Measurements from ENCODE around the gene HDAC4.

The HDAC4 gene

GRCh38 chr2:239263231-239263630, 137.6 kb downstream of the HDAC4 start:
- no peak for DNase-seq

GRCh38 chr2:239262484-239263230, 138.2 kb downstream of the HDAC4 start:
- no peak for DNase-seq

- no peak for DNase-seq
These were observed 138.9 kb downstream of the HDAC4 start for GRCh38 chr2:239261796-239262483.

- no peak for DNase-seq
These were observed 139.5 kb downstream of the HDAC4 start for GRCh38 chr2:239261356-239261755.

- DNase-seq = no peak
These were observed 140.1 kb downstream of the HDAC4 start for GRCh38 chr2:239260546-239261327.

GRCh38 chr2:239259603-239260298, 141.1 kb downstream of the HDAC4 start:
- no peak for DNase-seq

GRCh38 chr2:239259173-239259572, 141.6 kb downstream of the HDAC4 start:
- no peak for DNase-seq

- DNase-seq = no peak
These were observed 142.6 kb downstream of the HDAC4 start for GRCh38 chr2:239258248-239258647.

- no peak for DNase-seq
These were observed 143.3 kb downstream of the HDAC4 start for GRCh38 chr2:239257511-239257937.

- no peak for DNase-seq
These were observed 144.5 kb downstream of the HDAC4 start for GRCh38 chr2:239256350-239256743.

GRCh38 chr2:239255628-239256349, 145.0 kb downstream of the HDAC4 start:
- no peak for DNase-seq

GRCh38 chr2:239255218-239255617, 145.6 kb downstream of the HDAC4 start:
- DNase-seq = no peak

GRCh38 chr2:239253701-239254436, 147.0 kb downstream of the HDAC4 start:
- no peak for DNase-seq

- DNase-seq = no peak
These were observed 147.6 kb downstream of the HDAC4 start for GRCh38 chr2:239253264-239253663.

- DNase-seq = peak in 1 of 2 experiments; percentile 4
These were observed 148.0 kb downstream of the HDAC4 start for GRCh38 chr2:239252801-239253200.

GRCh38 chr2:239252393-239252792, 148.4 kb downstream of the HDAC4 start:
- no peak for DNase-seq

GRCh38 chr2:239251971-239252370, 148.8 kb downstream of the HDAC4 start:
- no peak for DNase-seq

- DNase-seq = no peak
These were observed 150.4 kb downstream of the HDAC4 start for GRCh38 chr2:239250216-239251081.

GRCh38 chr2:239249776-239250175, 151.0 kb downstream of the HDAC4 start:
- DNase-seq = peak in 1 of 2 experiments; percentile 6

GRCh38 chr2:239249048-239249447, 151.8 kb downstream of the HDAC4 start:
- no peak for DNase-seq

All from NCI-H2081 (cell line).